Erythroblast (primary cell): ENCODE data around the gene IL1RAPL2.

Experiments used
- GATA1 ChIP-seq: IDR thresholded peaks from 2 replicates; pipeline ENCODE4 v1.6.1; 2011; ENCODE audit warnings: low read depth, mild to moderate bottlenecking, control low read depth, low read length, moderate library complexity
- POLR2A ChIP-seq: IDR thresholded peaks from 2 replicates; pipeline ENCODE4 v1.6.1; 2011; ENCODE audit warnings: mild to moderate bottlenecking, low read length

DNA sequence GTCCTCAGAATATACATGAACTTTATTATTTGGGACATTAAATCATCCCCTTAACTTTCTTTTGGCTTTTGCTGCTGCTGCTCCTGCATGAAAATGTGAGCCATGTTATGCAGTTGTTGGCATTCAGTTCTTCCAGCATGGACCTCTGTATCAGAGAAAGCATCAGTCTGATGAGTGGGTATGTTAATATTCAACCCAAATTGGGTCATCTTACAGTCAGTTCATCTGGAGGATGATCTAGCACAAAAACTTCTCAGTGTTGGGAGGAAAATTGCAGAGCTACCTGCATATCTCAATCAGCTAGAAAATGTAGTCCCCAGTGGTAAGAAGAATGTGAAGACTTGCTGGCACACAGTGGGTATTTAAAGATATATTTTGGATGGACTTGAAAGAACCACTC lies 96.7 kb downstream of the IL1RAPL2 start:
- TF ChIP-seq POLR2A (no peak), GATA1 (no peak)
